Pancreas (tissue), 10 donors: Measurements from ENCODE around the gene PTH1R. TPM values are rescaled to one million over a fixed set of nuclear protein-coding genes. Genes with fewer than 3 reads are reported as not detected.

Source experiments
- ATAC-seq, 4 donors: fragments of 200-7000 bp; cut with Tn5 transposase; one replicate each; pipeline versions ENCODE4 v1.8.0 to v1.9.1; 2020; ENCODE audit warnings: mild to moderate bottlenecking in 4 of 4, moderate library complexity in 4 of 4
- DNase-seq, 6 donors: peaks; one replicate each; pipeline ENCODE4 v3.0.0-alpha.2; 2020
- FAIRE-seq: peaks from 2 replicates; lab custom pipeline; 2012; peaks lifted over from hg19 to GRCh38; lab: Jason Lieb, UNC
- H3K27ac ChIP-seq, 4 donors: fragments of 200-600 bp; sonication (generic); 1 replicate in 3 of 4; 2 replicates in 1 of 4; pipeline versions ENCODE4 v1.5.0 to v1.8.0; 2020
- H3K27me3 ChIP-seq, 4 donors: fragments of 200-600 bp; one replicate each; pipeline ENCODE4 v1.8.0; 2021
- H3K36me3 ChIP-seq, 3 donors: fragments of 200-600 bp; sonication (generic) in 1 of 3; one replicate each; pipeline versions ENCODE4 v1.5.0 to v1.8.0; 2020 to 2021
- H3K4me1 ChIP-seq, 3 donors: fragments of 200-600 bp; one replicate each; pipeline ENCODE4 v1.8.0; 2021
- H3K4me3 ChIP-seq, 4 donors: fragments of 200-600 bp; sonication (generic) in 2 of 4; one replicate each; pipeline versions ENCODE4 v1.5.0 to v1.8.0; 2020 to 2021
- H3K9me3 ChIP-seq, 4 donors: fragments of 200-600 bp; one replicate each; pipeline ENCODE4 v1.8.0; 2021
- CTCF ChIP-seq, 4 donors: fragments of 200-600 bp; sonication (generic) in 3 of 4; IDR thresholded peaks; one replicate each; pipeline versions ENCODE4 v1.5.0 to v1.8.0; 2021; ENCODE audit warnings: antibody characterized with exemption in 4 of 4
- WGBS, 2 donors: extraction: QIAGEN DNeasy Blood & Tissue Kit; methylation state at CpG; one replicate each; pipeline ENCODE4 v1.1.7; 2013; 5-methylcytosine and 5-hydroxymethylcytosine counted together
- intact Hi-C, 3 donors: fragments of 100-400 bp; cut with DNase I; formaldehyde crosslinking; loops; one replicate each; pipeline versions ENCODE4 v1.11.1 to v1.14.2; 2022
- polyA plus RNA-seq, 2 donors: library from polyadenylated mRNA; stranded (reverse); fragments of 200-250 nt; gene quantifications; one replicate each; pipeline ENCODE4 v1.2.3, GENCODE V29; 2013
- total RNA-seq, 6 donors: library from RNA; stranded (reverse); fragmentation: NEBNext Ultra II Directional in 4 of 6; extraction: Animal tissue kit (Norgen Biotek cat#: 25700) in 4 of 6; gene quantifications; one replicate each; pipeline versions ENCODE4 v1.2.1 to v1.2.4, GENCODE V29; 2021 to 2023
- donor health status: healthy with polysubstance abuse.
- donor health status: DM: no; HTN: no; CAD: no; lungs with moderate emphysema.
- donor health status: DM: no; HTN: no; CAD: no.
- donor health status: control.
- donor health status: control.
- donor health status: Bipolar disorder and iron deficiency.
- donor health status: DM: yes; HTN: yes; CAD: no.
- donor health status: DM: no; HTN: no; CAD: no.
- donor health status: DM: no; HTN: no; CAD: no.
- donor health status: DM: yes; HTN: yes; CAD: no.

PTH1R gene
- total and polyA plus RNA-seq, 8 donors = 0.49 to 34.8 (median 2.0) TPM

DNA sequence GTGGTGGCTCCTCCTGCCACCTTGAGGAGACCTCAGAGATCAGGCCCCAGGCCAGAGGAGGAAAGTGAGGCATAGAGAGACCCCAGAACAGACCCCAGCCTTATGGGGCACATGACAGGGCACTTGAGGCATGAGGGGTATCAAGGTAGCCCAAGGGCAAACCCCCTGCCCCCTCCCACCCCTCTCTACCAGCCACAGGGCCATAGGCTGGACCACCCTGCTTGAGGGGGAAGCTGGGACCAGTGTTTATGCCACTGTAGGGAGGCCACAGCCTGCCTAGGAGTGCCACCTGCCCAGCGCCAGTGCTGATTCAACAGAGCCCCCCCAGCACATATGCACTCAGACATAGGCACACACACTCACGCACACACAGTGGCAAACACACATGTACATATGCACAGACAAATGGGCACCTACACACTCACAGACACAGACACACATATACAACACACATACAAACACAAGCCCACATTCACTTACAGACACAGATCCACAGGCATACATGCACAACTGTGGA lies 24.6 kb upstream of the PTH1R start:
- Histone ChIP-seq H3K27me3 (no peaks in the 10 kb centered on the region), H3K27ac (no peak overlapping the region), H3K4me1 (no peaks in the 10 kb centered on the region), H3K36me3 (no peaks in the 10 kb centered on the region), H3K9me3 (no peaks in the 10 kb centered on the region), H3K4me3 (no peak overlapping the region)
- peak in 1 of 6 donors; percentile 21 for DNase-seq
- ATAC-seq = no peak
- 87 to 91% methylated on average over 2 of the region's 2 CpGs for WGBS, 2 donors
- no peak for FAIRE-seq
- TF ChIP-seq CTCF (IDR thresholded peaks at IDR 0.05) = no peak
- intact Hi-C loops = no loop called here

DNA sequence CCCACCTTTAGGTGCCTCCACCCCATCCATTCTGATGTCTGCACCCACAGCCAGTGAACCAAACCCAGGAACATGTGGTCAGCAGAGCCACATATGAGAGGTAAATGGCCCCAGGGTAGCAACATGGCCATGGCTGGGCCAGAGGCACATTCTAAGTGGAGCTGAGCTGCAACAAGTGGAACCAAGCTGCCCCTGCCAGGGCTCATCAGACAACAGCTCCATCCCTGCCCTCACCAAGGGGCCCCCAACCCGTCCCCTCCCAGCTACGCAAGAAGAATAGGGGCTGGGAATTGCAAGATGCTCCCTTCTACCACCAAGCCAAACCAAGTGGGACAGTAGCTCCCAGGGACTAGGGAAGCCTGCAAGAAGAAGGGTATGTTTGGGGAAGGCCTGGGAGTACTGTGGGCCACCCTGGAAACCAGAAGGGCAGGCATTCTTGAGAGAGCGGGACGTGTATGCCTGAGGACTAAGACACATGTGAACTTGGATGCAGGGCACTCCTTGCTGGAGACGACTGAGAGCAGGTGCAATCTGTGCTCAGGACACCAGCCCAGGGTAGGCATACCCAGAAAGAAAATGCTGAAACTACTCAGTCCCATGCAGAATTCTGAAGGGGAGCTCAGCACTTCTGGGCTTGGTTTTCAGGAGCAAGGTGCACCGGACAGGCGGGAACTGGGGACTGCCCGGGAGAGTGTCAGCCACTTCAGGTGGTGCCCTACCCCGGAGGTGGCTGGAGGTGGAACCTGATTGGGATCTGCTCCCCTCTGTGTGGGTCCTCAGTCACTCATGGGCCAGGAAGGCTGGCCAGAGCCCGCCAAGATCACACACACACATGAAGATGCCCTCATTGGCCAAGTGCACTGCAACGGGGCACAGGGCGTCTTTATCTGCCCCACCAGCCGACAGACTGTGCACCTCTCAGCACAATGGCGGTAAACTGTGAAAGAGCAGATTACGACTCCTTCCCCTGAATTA lies 23.8 kb upstream of the PTH1R start:
- ATAC-seq (no peak), DNase-seq (peak in 3 of 6 donors; percentile 6 to 41 (median 26)), FAIRE-seq (no peak)
- TF ChIP-seq CTCF (IDR thresholded peaks at IDR 0.05) = no peak
- Histone ChIP-seq H3K4me1 (no peaks in the 10 kb centered on the region), H3K27me3 (no peaks in the 10 kb centered on the region), H3K36me3 (no peaks in the 10 kb centered on the region), H3K9me3 (no peaks in the 10 kb centered on the region), H3K27ac (no peak overlapping the region), H3K4me3 (no peak overlapping the region)
- WGBS, 2 donors = 72 to 74% methylated on average over 15 of the region's 15 CpGs
- intact Hi-C loops = no loop called here

- ATAC-seq (no peak), DNase-seq (peak in 2 of 6 donors; percentile 30 to 43), FAIRE-seq (no peak)
- H3K27ac ChIP-seq = no peak overlapping the region
- TF ChIP-seq CTCF (IDR thresholded peaks at IDR 0.05) = no peak
- H3K9me3 ChIP-seq = no peaks in the 10 kb centered on the region
- WGBS, 2 donors = 63 to 82% methylated on average over 5 of the region's 5 CpGs
- intact Hi-C loops = no loop called here
- no peaks in the 10 kb centered on the region for H3K36me3 ChIP-seq
- no peaks in the 10 kb centered on the region for H3K4me1 ChIP-seq
- no peaks in the 10 kb centered on the region for H3K27me3 ChIP-seq
- no peak overlapping the region for H3K4me3 ChIP-seq
Measured at GRCh38 chr3:46854555-46854991, 22.9 kb upstream of the PTH1R start.

DNA sequence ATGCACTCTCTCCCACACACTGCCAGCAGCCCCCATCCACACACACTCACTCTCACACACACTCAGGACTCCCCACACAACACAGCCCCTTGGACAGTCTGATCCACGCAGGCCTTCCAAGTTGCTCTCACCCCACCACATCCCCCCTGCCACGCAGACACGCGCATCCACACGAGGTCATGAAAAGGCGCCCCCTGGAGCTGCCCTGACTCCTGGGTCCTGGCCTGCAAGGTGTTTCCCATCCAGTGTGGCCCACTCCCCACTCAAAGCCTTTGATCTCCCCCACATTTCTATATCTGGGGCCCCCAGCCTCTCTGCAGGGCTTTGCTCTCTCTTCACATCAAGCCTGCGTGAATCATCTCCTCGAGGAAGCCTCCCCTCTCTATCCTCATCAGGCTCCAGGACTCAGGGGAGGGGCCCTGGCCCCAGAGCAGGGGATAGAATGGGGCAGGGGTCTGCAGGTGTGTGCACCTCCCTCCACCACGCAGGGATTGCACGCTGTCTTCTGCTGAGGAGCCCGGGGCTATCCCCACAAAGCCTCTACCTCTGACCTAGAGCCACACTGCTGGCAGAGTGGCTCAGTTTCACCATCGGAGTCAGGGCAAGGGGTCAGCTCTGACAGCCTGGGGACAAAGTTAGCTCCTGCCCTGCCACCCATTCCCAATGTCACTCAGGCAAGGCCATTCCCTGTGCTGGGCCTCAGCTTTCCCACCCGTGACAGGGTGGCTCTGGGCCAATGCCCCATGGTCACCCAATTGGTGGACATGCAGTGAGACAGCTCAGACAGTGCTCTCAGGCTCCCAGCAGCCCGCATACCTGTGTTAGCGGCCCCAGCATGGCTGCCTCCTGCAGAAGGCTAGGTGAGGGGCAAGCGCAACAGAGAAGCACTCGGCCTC lies 20.7 kb upstream of the PTH1R start:
- Histone ChIP-seq H3K36me3 (no peaks in the 10 kb centered on the region), H3K27me3 (no peaks in the 10 kb centered on the region), H3K27ac (no peak overlapping the region), H3K4me3 (no peak overlapping the region), H3K9me3 (no peaks in the 10 kb centered on the region), H3K4me1 (no peaks in the 10 kb centered on the region)
- DNase-seq (peak in 2 of 6 donors; percentile 34 to 49), FAIRE-seq (no peak), ATAC-seq (no peak)
- TF ChIP-seq CTCF (IDR thresholded peaks at IDR 0.05) = no peak
- intact Hi-C loops = no loop called here
- 80 to 85% methylated on average over 17 of the region's 17 CpGs for WGBS, 2 donors
